ENCODE data around the gene KDM1A. TPM values are rescaled to one million over a fixed set of nuclear protein-coding genes. Genes with fewer than 3 reads are reported as not detected.

The KDM1A gene
- total and polyA plus RNA-seq, 9 of the 15 experiments (the other 6 are each of a cell fraction or from before 2014, with no cell fraction given), result 59.2 to 181 (median 168) TPM

- no peak for FAIRE-seq
- H3K4me2 ChIP-seq (ENCODE audit: insufficient read depth, low read length), result no peak overlapping the region
- no peaks in the 10 kb centered on the region for H3K4me1 ChIP-seq (replicated peaks in 1 of 2; ENCODE audit: control insufficient read depth in 2 of 2, insufficient read depth in 2 of 2, low read length in 2 of 2)
- ChIA-PET CTCF (ENCODE audit: low intra/inter-chr PET ratio) (no interaction called here), POLR2A (interaction anchor here (0.8 to 2.2 kb wide), 4 partner anchors 8 to 37 kb away, joined by 3 to 8 read pairs (median 6); no protein-coding TSS in a partner anchor)
- no peak overlapping the region for H3K4me3 ChIP-seq
- peaks cover 96% of the 10 kb centered on the region for H3K36me3 ChIP-seq (ENCODE audit: control insufficient read depth, insufficient read depth, low read length)
- H4K20me1 ChIP-seq (replicated peaks; ENCODE audit: control insufficient read depth, insufficient read depth, low read length), result no peaks in the 10 kb centered on the region
- H3K9me3 ChIP-seq (replicated peaks; ENCODE audit: control insufficient read depth, insufficient read depth, low read depth, low read length), result no peaks in the 10 kb centered on the region
- intact Hi-C loops (cut with micrococcal nuclease), result no loop called here
- BruUV-seq (replicated peaks), result no TSS peak
- H3K9ac ChIP-seq (ENCODE audit: insufficient read depth in 1 of 2, low read depth in 2 of 2, low read length in 2 of 2), result no peak overlapping the region
- no peak overlapping the region for H3K27ac ChIP-seq (ENCODE audit: extremely low read depth, low read depth, low read length)
- WGBS (ENCODE audit: insufficient coverage, low coverage, missing lambda C conversion rate), result 74% methylated on average over 2 of the region's 2 CpGs
- H3K9me1 ChIP-seq (ENCODE audit: control insufficient read depth, insufficient read depth, low read length), result no peaks in the 10 kb centered on the region
- H2AFZ ChIP-seq (ENCODE audit: low read depth, low read length), result no peak overlapping the region
- H3K27me3 ChIP-seq (ENCODE audit: control insufficient read depth in 2 of 2, insufficient read depth in 2 of 2, low read length in 2 of 2), result no peaks in the 10 kb centered on the region
- in situ Hi-C loops (cut with MboI), result no loop called here
- H3K79me2 ChIP-seq (ENCODE audit: control insufficient read depth, insufficient read depth, low read length), result no peaks in the 10 kb centered on the region; the same call in 2 of the 3 replicates
- no peak for ATAC-seq
- DNase-seq (ENCODE audit: extremely low read depth in 1 of 4, low spot score in 3 of 4), result no peak
- TF ChIP-seq ZNF212 (CRISPR knock-in tag; IDR thresholded peaks at IDR 0.05) (no peak), ZNF184 (CRISPR knock-in tag; IDR thresholded peaks at IDR 0.05) (no peak), IRF2 (CRISPR knock-in tag; IDR thresholded peaks at IDR 0.05) (no peak), ZNF407 (IDR thresholded peaks at IDR 0.05; ENCODE audit: low read depth) (no peak), POLR2AphosphoS5 (IDR thresholded peaks at IDR 0.05; ENCODE audit: control insufficient read depth, insufficient read depth, low read depth, low read length) (no peak), RAD51 (IDR thresholded peaks at IDR 0.05; ENCODE audit: borderline replicate concordance, low read depth) (no peak), FOSL1 (tag; conservative IDR thresholded peaks at IDR 0.05) (no peak), CBX2 (IDR thresholded peaks at IDR 0.05; ENCODE audit: insufficient read depth, low read length, poor library complexity, severe bottlenecking) (no peak), ZNF134 (CRISPR knock-in tag; conservative IDR thresholded peaks at IDR 0.05) (no peak), KAT2B (IDR thresholded peaks at IDR 0.05; ENCODE audit: low read depth, low read length) (no peak), SRF (CRISPR knock-in tag; IDR thresholded peaks at IDR 0.05) (no peak), LEF1 (IDR thresholded peaks at IDR 0.05) (no peak), KLF13 (tag; IDR thresholded peaks at IDR 0.05; ENCODE audit: borderline replicate concordance, low read depth) (no peak), SMARCE1 (IDR thresholded peaks at IDR 0.05) (no peak), ZNF583 (CRISPR knock-in tag; IDR thresholded peaks at IDR 0.05) (no peak)
- TF ChIP-seq, protein P1, sequence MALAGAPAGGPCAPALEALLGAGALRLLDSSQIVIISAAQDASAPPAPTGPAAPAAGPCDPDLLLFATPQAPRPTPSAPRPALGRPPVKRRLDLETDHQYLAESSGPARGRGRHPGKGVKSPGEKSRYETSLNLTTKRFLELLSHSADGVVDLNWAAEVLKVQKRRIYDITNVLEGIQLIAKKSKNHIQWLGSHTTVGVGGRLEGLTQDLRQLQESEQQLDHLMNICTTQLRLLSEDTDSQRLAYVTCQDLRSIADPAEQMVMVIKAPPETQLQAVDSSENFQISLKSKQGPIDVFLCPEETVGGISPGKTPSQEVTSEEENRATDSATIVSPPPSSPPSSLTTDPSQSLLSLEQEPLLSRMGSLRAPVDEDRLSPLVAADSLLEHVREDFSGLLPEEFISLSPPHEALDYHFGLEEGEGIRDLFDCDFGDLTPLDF (CRISPR knock-in tag; IDR thresholded peaks at IDR 0.05), result no peak
These were observed 49.9 kb downstream of the KDM1A start for GRCh38 chr1:23069149-23069548.

All from K562 (cell line).